Pancreas (tissue), 10 donors: ENCODE measurements around the gene PDS5B. TPM values are rescaled to one million over a fixed set of nuclear protein-coding genes. Genes with fewer than 3 reads are reported as not detected.

Experiments used
- ATAC-seq, 4 donors: fragments of 200-7000 bp; cut with Tn5 transposase; one replicate each; pipeline versions ENCODE4 v1.8.0 to v1.9.1; 2020; ENCODE audit warnings: mild to moderate bottlenecking in 4 of 4, moderate library complexity in 4 of 4
- DNase-seq, 6 donors: peaks; one replicate each; pipeline ENCODE4 v3.0.0-alpha.2; 2020
- FAIRE-seq: peaks from 2 replicates; lab custom pipeline; 2012; peaks lifted over from hg19 to GRCh38; lab: Jason Lieb, UNC
- H3K27ac ChIP-seq, 4 donors: fragments of 200-600 bp; sonication (generic); 1 replicate in 3 of 4; 2 replicates in 1 of 4; pipeline versions ENCODE4 v1.5.0 to v1.8.0; 2020
- H3K27me3 ChIP-seq, 4 donors: fragments of 200-600 bp; one replicate each; pipeline ENCODE4 v1.8.0; 2021
- H3K36me3 ChIP-seq, 3 donors: fragments of 200-600 bp; sonication (generic) in 1 of 3; one replicate each; pipeline versions ENCODE4 v1.5.0 to v1.8.0; 2020 to 2021
- H3K4me1 ChIP-seq, 3 donors: fragments of 200-600 bp; one replicate each; pipeline ENCODE4 v1.8.0; 2021
- H3K4me3 ChIP-seq, 4 donors: fragments of 200-600 bp; sonication (generic) in 2 of 4; one replicate each; pipeline versions ENCODE4 v1.5.0 to v1.8.0; 2020 to 2021
- H3K9me3 ChIP-seq, 4 donors: fragments of 200-600 bp; one replicate each; pipeline ENCODE4 v1.8.0; 2021
- CTCF ChIP-seq, 4 donors: fragments of 200-600 bp; sonication (generic) in 3 of 4; IDR thresholded peaks; one replicate each; pipeline versions ENCODE4 v1.5.0 to v1.8.0; 2021; ENCODE audit warnings: antibody characterized with exemption in 4 of 4
- WGBS, 2 donors: extraction: QIAGEN DNeasy Blood & Tissue Kit; methylation state at CpG; one replicate each; pipeline ENCODE4 v1.1.7; 2013; 5-methylcytosine and 5-hydroxymethylcytosine counted together
- intact Hi-C, 3 donors: fragments of 100-400 bp; cut with DNase I; formaldehyde crosslinking; loops; one replicate each; pipeline versions ENCODE4 v1.11.1 to v1.14.2; 2022
- polyA plus RNA-seq, 2 donors: library from polyadenylated mRNA; stranded (reverse); fragments of 200-250 nt; gene quantifications; one replicate each; pipeline ENCODE4 v1.2.3, GENCODE V29; 2013
- total RNA-seq, 6 donors: library from RNA; stranded (reverse); fragmentation: NEBNext Ultra II Directional in 4 of 6; extraction: Animal tissue kit (Norgen Biotek cat#: 25700) in 4 of 6; gene quantifications; one replicate each; pipeline versions ENCODE4 v1.2.1 to v1.2.4, GENCODE V29; 2021 to 2023
- donor health status: healthy with polysubstance abuse.
- donor health status: DM: no; HTN: no; CAD: no; lungs with moderate emphysema.
- donor health status: DM: no; HTN: no; CAD: no.
- donor health status: control.
- donor health status: control.
- donor health status: Bipolar disorder and iron deficiency.
- donor health status: DM: yes; HTN: yes; CAD: no.
- donor health status: DM: no; HTN: no; CAD: no.
- donor health status: DM: no; HTN: no; CAD: no.
- donor health status: DM: yes; HTN: yes; CAD: no.

The PDS5B gene
- total and polyA plus RNA-seq, 8 donors = 2.9 to 19.9 (median 11.0) TPM

GRCh38 chr13:32582991-32583390 lies 3.3 kb upstream of the PDS5B start:
- Histone ChIP-seq H3K27me3 (no peaks in the 10 kb centered on the region), H3K9me3 (no peaks in the 10 kb centered on the region), H3K4me3 (no peak overlapping the region), H3K4me1 (peaks cover 0 to 2% (median 2%) of the 10 kb centered on the region in 3 donors), H3K27ac (no peak overlapping the region), H3K36me3 (no peaks in the 10 kb centered on the region)
- intact Hi-C loops = no loop called here
- TF ChIP-seq CTCF (IDR thresholded peaks at IDR 0.05) = no peak
- 69 to 72% methylated on average over 2 of the region's 2 CpGs for WGBS, 2 donors
- ATAC-seq (no peak), FAIRE-seq (no peak), DNase-seq (no peak)

DNA sequence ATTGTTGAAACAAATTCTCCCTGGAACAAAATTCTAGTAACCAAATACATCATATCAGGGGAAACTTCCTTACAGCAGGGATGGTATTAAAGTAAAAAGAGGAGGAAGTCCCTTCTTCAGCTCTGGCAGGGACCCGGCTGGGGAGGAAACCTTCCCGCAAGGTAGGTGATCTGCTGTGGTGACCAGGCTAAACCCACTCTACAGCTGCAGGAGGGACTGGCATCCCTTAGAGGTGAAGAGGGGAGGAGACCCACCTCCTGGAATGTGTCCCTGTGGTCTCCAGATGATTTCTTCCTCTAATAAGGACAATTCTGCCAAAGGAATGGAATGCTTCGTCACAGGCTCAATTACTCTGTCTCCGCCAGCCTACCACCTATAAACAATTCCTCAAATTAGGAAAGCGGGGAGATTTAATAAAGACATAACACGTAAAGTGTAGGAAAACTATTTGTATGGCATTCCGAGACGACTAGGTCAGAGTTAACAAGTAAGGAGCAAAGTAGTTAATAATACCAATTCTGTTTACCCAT lies 637 bp upstream of the PDS5B start:
- peak in 4 of 6 donors; percentile 6 to 29 (median 26) for DNase-seq
- Histone ChIP-seq H3K9me3 (no peaks in the 10 kb centered on the region), H3K36me3 (no peaks in the 10 kb centered on the region), H3K27me3 (no peaks in the 10 kb centered on the region), H3K4me3 (peak overlapping the region; percentile 24 to 82 (median 60)), H3K4me1 (peaks cover 4 to 15% (median 6%) of the 10 kb centered on the region in 3 donors), H3K27ac (peak overlapping the region in 3 of 4 donors; percentile 34 to 93 (median 54))
- TF ChIP-seq CTCF (IDR thresholded peaks at IDR 0.05) = no peak
- ATAC-seq = peak; percentile 3 to 5 (median 3)
- intact Hi-C loops = loop anchor here in 1 of 3 donors (5.0 kb wide), 1 partner anchor 52 kb away; no protein-coding TSS in a partner anchor
- no peak for FAIRE-seq
- 5 to 7% methylated on average over 8 of the region's 8 CpGs for WGBS, 2 donors

GRCh38 chr13:32587011-32587810 lies 959 bp downstream of the PDS5B start:
- Histone ChIP-seq H3K4me3 (peak overlapping the region; percentile 56 to 82 (median 66)), H3K27ac (peak overlapping the region; percentile 66 to 95 (median 84)), H3K9me3 (no peaks in the 10 kb centered on the region), H3K4me1 (peaks cover 4 to 15% (median 6%) of the 10 kb centered on the region in 3 donors), H3K27me3 (no peaks in the 10 kb centered on the region), H3K36me3 (no peaks in the 10 kb centered on the region)
- DNase-seq (peak; percentile 58 to 89 (median 78)), FAIRE-seq (no peak), ATAC-seq (peak; percentile 33 to 53 (median 48))
- TF ChIP-seq CTCF (IDR thresholded peaks at IDR 0.05) = no peak
- 1% methylated on average over 43 to 74 of the region's 74 CpGs for WGBS, 2 donors
- intact Hi-C loops = loop anchor here in 1 of 3 donors (5.0 kb wide), 1 partner anchor 50 kb away; no protein-coding TSS in a partner anchor

- ATAC-seq (no peak), FAIRE-seq (no peak), DNase-seq (no peak)
- 1 to 2% methylated on average over 8 of the region's 8 CpGs for WGBS, 2 donors
- Histone ChIP-seq H3K27ac (peak overlapping the region; percentile 66 to 95 (median 84)), H3K4me1 (peaks cover 4 to 15% (median 6%) of the 10 kb centered on the region in 3 donors), H3K27me3 (no peaks in the 10 kb centered on the region), H3K36me3 (no peaks in the 10 kb centered on the region), H3K4me3 (peak overlapping the region; percentile 56 to 82 (median 66)), H3K9me3 (no peaks in the 10 kb centered on the region)
- intact Hi-C loops = loop anchor here in 1 of 3 donors (5.0 kb wide), 1 partner anchor 50 kb away; no protein-coding TSS in a partner anchor
- TF ChIP-seq CTCF (IDR thresholded peaks at IDR 0.05) = no peak
Observed at GRCh38 chr13:32587811-32588170, 1.5 kb downstream of the PDS5B start.
